ENCODE data around the gene GIT2. TPM values are rescaled to one million over a fixed set of nuclear protein-coding genes. Genes with fewer than 3 reads are reported as not detected.

The GIT2 gene
- total and polyA plus RNA-seq, 2 experiments from 2014 or later, result 15.8 to 20.9 TPM

GRCh38 chr12:109923481-109924245 lies 72.5 kb downstream of the GIT2 start:
- H3K4me1 ChIP-seq (ENCODE audit: insufficient read depth), result no peaks in the 10 kb centered on the region
- Mint-ChIP-seq H3K4me3 (no peak overlapping the region), H3K27ac (peak overlapping the region; percentile 27; the same call in 1 of the 2 replicates), H3K4me1 (peaks cover 8% of the 10 kb centered on the region), H3K9me3 (peaks cover 11% of the 10 kb centered on the region; the same call in 2 of the 3 replicates), H3K27me3 (ENCODE audit: insufficient read depth, low read depth, poor library complexity) (peaks cover 13% of the 10 kb centered on the region), H3K36me3 (ENCODE audit: low read depth) (peaks cover 37% of the 10 kb centered on the region)
- no peaks in the 10 kb centered on the region for H4K20me1 ChIP-seq (replicated peaks; ENCODE audit: insufficient read depth)
- no peaks in the 10 kb centered on the region for H3K36me3 ChIP-seq (ENCODE audit: insufficient read depth)
- H3K9me2 ChIP-seq (ENCODE audit: insufficient read depth), result no peaks in the 10 kb centered on the region
- no peak overlapping the region for H3K4me2 ChIP-seq
- H3K4me3 ChIP-seq, result no peak overlapping the region
- DNase-seq (ENCODE audit: low spot score), result no peak
- H3K79me2 ChIP-seq (replicated peaks; ENCODE audit: insufficient read depth), result no peaks in the 10 kb centered on the region
- no peaks in the 10 kb centered on the region for H3F3A ChIP-seq (replicated peaks; ENCODE audit: low read depth)
- no peak overlapping the region for H2AFZ ChIP-seq
- no peak for ATAC-seq
- no peak overlapping the region for H3K27ac ChIP-seq (ENCODE audit: low read depth)
- H3K27me3 ChIP-seq (ENCODE audit: insufficient read depth), result no peaks in the 10 kb centered on the region
- TF ChIP-seq NANOG (IDR thresholded peaks at IDR 0.05; ENCODE audit: borderline replicate concordance) (no peak), JUNB (IDR thresholded peaks at IDR 0.05; ENCODE audit: unreplicated experiment) (no peak), ETS1 (IDR thresholded peaks at IDR 0.05) (no peak), STAT1 (IDR thresholded peaks at IDR 0.05; ENCODE audit: unreplicated experiment) (no peak), ZNF462 (CRISPR knock-in tag; IDR thresholded peaks at IDR 0.05) (no peak), CTCF (conservative IDR thresholded peaks at IDR 0.05; ENCODE audit: low read depth in 2 of 2) (no peak), EZH2 (IDR thresholded peaks at IDR 0.05; ENCODE audit: low read depth, unreplicated experiment) (no peak), ZNF114 (CRISPR knock-in tag; IDR thresholded peaks at IDR 0.05) (no peak), REST (IDR thresholded peaks at IDR 0.05; ENCODE audit: unreplicated experiment) (no peak), EZH2phosphoT487 (IDR thresholded peaks at IDR 0.05; ENCODE audit: unreplicated experiment) (no peak)

All from GM23338 (cell line).